Uterus (tissue), 2 donors: Measurements from ENCODE around the gene API5.

Experiments
- CTCF ChIP-seq, 4 experiments: fragments of 200-600 bp in 2 of 4; fragments of 450-650 bp in 2 of 4; sonication (generic) in 2 of 4; IDR thresholded peaks; one replicate each; pipeline ENCODE4 v1.5.1; 2016 to 2019; ENCODE audit warnings: antibody characterized with exemption in 4 of 4, mild to moderate bottlenecking in 2 of 4, moderate library complexity in 1 of 4
- POLR2A ChIP-seq, 2 donors: fragments of 450-650 bp; IDR thresholded peaks; one replicate each; pipeline ENCODE4 v1.6.1; 2016; ENCODE audit warnings: antibody characterized with exemption in 2 of 2, mild to moderate bottlenecking in 1 of 2, moderate library complexity in 1 of 2

GRCh38 chr11:43311791-43312607 lies at the start of gene API5:
- TF ChIP-seq POLR2A (IDR thresholded peaks at IDR 0.05) (peak; percentile 12 to 60), CTCF (IDR thresholded peaks at IDR 0.05) (peak; percentile 80 to 94 (median 84))
